ENCODE measurements around the gene FCGR1A. TPM values are rescaled to one million over a fixed set of nuclear protein-coding genes. Genes with fewer than 3 reads are reported as not detected.
"Not testable (repeated sequence)": the region's sequence is repeated elsewhere in the genome, so short reads cannot be mapped to it uniquely, and the experiment has no call there.

FCGR1A gene
- 0.59 TPM in 1 of 2 replicates, not detected in the other for total RNA-seq

DNA sequence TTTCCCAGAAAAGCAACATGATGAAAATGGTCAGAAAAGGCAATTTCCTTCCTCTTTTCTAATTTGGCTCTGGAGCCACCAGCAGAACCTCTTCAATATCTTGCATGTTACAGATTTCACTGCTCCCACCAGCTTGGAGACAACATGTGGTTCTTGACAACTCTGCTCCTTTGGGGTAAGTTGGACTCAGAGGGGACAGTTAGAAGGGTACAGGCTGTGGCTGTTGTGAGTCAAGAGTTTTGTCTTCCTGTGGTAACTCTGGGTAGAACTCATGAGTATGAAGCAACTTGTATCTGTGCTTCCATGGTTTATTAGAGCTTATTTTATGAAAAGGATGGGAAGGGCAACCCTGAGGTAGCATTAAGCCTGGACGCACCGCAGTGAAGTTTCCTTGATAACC is at the start of gene FCGR1A:
TSS of gene FCGR1A (plus strand) at position 95 of the 400 bp plus-strand sequence. CDS start at position 145, 50 bp downstream.
- H3K4me1 ChIP-seq (ENCODE audit: insufficient read depth, low read length); H3K27ac ChIP-seq (ENCODE audit: low read depth, low read length); H3K36me3 ChIP-seq (ENCODE audit: insufficient read depth, low read length); H3K27me3 ChIP-seq (ENCODE audit: insufficient read depth, low read length); H2AFZ ChIP-seq (ENCODE audit: low read length); H3K4me2 ChIP-seq (ENCODE audit: insufficient read depth, low read length); H3K9me3 ChIP-seq (ENCODE audit: low read depth, low read length); DNase-seq (ENCODE audit: insufficient read length, low spot score, missing footprints); H3K4me3 ChIP-seq (ENCODE audit: insufficient read depth, low read length); H4K20me1 ChIP-seq (ENCODE audit: insufficient read depth, low read length); H3K79me2 ChIP-seq (ENCODE audit: insufficient read depth, low read length): not testable (repeated sequence)

DNA sequence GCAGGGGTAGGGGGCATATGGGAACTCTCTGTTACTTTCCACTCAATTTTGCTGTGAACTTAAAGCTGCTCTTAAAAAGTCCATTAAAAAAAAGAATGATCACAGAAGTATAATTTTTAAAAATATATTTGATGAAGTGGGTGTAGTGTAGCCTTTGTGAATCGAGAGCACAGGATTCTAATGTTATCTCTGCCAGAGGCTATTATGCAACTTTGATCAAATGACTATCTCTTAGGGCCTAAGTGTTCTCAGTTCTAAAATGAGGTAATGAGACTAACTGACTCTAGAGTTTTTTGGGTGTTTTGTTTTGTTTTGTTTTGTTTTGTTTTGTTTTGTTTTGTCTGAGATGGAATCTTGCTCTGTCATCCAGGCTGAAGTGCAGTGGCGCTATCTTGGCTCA is 49.7 kb upstream of the FCGR1A start:
- H3K27me3 ChIP-seq (ENCODE audit: insufficient read depth, low read length); H3K4me2 ChIP-seq (ENCODE audit: insufficient read depth, low read length); H3K4me1 ChIP-seq (ENCODE audit: insufficient read depth, low read length); DNase-seq (ENCODE audit: insufficient read length, low spot score, missing footprints); H3K9me3 ChIP-seq (ENCODE audit: low read depth, low read length); H3K36me3 ChIP-seq (ENCODE audit: insufficient read depth, low read length); H3K79me2 ChIP-seq (ENCODE audit: insufficient read depth, low read length); H3K4me3 ChIP-seq (ENCODE audit: insufficient read depth, low read length); H2AFZ ChIP-seq (ENCODE audit: low read length); H4K20me1 ChIP-seq (ENCODE audit: insufficient read depth, low read length); H3K27ac ChIP-seq (ENCODE audit: low read depth, low read length): not testable (repeated sequence)

DNA sequence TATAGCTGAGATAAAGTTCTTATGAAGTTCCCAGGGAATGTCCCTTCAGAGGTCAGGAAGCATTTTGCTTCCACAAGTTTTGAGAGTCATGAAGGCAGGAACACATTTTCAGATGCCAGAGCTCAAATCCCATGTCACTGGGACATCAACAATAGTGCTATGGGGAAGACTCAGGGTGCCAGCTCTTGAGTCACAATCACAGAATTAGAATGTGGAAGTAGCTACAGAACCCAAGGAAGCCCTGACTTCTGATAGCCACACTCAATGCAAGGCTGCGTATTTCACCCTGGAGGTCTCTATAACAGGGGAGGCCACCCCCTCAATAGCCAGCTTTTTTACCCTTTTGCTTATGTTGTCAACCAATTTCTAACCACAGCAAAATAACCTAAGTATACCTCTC is 47.8 kb upstream of the FCGR1A start:
- H3K4me3 ChIP-seq (ENCODE audit: insufficient read depth, low read length); DNase-seq (ENCODE audit: insufficient read length, low spot score, missing footprints); H3K9me3 ChIP-seq (ENCODE audit: low read depth, low read length); H3K36me3 ChIP-seq (ENCODE audit: insufficient read depth, low read length); H3K4me1 ChIP-seq (ENCODE audit: insufficient read depth, low read length); H2AFZ ChIP-seq (ENCODE audit: low read length); H3K4me2 ChIP-seq (ENCODE audit: insufficient read depth, low read length); H3K27me3 ChIP-seq (ENCODE audit: insufficient read depth, low read length); H3K27ac ChIP-seq (ENCODE audit: low read depth, low read length); H4K20me1 ChIP-seq (ENCODE audit: insufficient read depth, low read length); H3K79me2 ChIP-seq (ENCODE audit: insufficient read depth, low read length): not testable (repeated sequence)

DNA sequence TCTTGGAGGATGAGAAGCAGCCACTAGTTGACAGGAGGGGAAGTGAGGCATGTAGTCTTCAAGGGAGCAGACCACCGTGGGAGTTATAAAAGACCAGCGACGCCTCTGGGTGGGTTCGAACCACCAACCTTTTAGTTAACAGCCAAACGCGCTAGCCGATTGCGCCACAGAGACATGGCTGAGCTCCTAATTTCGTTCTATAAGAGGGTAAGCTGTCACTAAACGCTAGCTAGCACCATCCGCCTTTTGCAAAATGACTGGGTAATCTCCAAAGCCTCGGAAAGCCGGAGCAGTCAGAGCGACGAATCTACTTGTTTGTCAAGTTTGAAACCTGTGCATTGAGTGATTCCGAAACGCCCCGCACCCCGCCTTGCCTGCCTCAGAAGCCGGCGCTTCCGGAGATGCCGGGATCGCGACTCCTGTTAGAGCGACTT is 42.3 kb upstream of the FCGR1A start:
- H4K20me1 ChIP-seq (ENCODE audit: insufficient read depth, low read length); H3K79me2 ChIP-seq (ENCODE audit: insufficient read depth, low read length); H3K4me1 ChIP-seq (ENCODE audit: insufficient read depth, low read length); H3K4me3 ChIP-seq (ENCODE audit: insufficient read depth, low read length); DNase-seq (ENCODE audit: insufficient read length, low spot score, missing footprints); H2AFZ ChIP-seq (ENCODE audit: low read length); H3K4me2 ChIP-seq (ENCODE audit: insufficient read depth, low read length); H3K36me3 ChIP-seq (ENCODE audit: insufficient read depth, low read length); H3K27me3 ChIP-seq (ENCODE audit: insufficient read depth, low read length); H3K9me3 ChIP-seq (ENCODE audit: low read depth, low read length); H3K27ac ChIP-seq (ENCODE audit: low read depth, low read length): not testable (repeated sequence)

DNA sequence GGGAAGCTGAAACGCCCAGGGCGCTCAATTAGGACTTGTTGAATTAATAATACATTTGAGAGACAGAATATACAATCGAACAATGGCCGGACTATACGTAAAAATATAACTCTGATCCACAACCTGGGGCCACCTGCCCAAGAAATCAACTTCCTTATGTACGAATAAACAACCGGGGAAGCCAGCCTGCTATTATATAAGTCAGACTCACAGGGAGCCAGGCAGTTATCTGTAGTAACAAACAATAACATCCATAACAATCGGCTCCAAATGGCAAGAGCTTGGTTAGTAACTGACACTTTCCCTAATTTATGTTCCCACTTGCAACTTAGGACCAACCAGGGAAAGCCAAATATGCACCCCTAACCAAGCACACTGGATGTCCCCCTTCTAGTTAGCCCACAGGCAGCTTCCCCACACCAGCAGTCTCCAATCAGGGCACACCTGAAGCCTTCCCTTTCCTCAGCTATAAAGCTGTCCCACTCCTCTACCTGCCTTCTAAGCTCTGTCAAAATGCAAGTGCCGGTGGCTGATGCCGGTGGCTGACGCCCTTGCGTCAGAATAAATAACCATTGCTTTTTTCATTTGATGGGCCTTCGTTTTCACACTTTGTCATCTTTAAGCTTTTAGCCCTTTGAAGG is 41.8 kb upstream of the FCGR1A start:
- H2AFZ ChIP-seq (ENCODE audit: low read length); H3K4me1 ChIP-seq (ENCODE audit: insufficient read depth, low read length); H3K4me3 ChIP-seq (ENCODE audit: insufficient read depth, low read length); DNase-seq (ENCODE audit: insufficient read length, low spot score, missing footprints); H4K20me1 ChIP-seq (ENCODE audit: insufficient read depth, low read length); H3K27ac ChIP-seq (ENCODE audit: low read depth, low read length); H3K79me2 ChIP-seq (ENCODE audit: insufficient read depth, low read length); H3K9me3 ChIP-seq (ENCODE audit: low read depth, low read length); H3K4me2 ChIP-seq (ENCODE audit: insufficient read depth, low read length); H3K36me3 ChIP-seq (ENCODE audit: insufficient read depth, low read length); H3K27me3 ChIP-seq (ENCODE audit: insufficient read depth, low read length): not testable (repeated sequence)

DNA sequence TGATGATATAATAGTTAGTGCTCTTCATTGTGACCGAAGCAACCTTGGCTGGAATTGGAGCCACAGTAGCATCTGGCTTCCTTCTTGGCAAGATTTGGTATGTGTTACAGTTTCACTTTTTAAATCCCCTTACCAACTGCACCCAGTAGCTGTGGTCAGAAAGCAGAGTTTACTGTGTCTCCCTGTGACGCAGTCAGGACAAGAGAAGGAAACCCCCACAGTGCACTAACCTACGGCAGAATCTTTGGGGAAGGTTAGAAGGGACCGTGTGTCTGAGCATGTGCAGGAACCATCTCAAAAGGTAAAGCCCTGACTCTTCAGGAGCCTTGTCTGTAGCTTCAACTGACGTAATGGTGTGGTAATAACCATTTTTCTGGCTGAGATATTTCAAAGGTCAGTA is 40.6 kb upstream of the FCGR1A start:
- not testable (repeated sequence) for H3K27ac ChIP-seq (ENCODE audit: low read depth, low read length); H2AFZ ChIP-seq (ENCODE audit: low read length); H3K4me1 ChIP-seq (ENCODE audit: insufficient read depth, low read length); H3K4me3 ChIP-seq (ENCODE audit: insufficient read depth, low read length); H3K36me3 ChIP-seq (ENCODE audit: insufficient read depth, low read length); H3K4me2 ChIP-seq (ENCODE audit: insufficient read depth, low read length); H3K27me3 ChIP-seq (ENCODE audit: insufficient read depth, low read length); H3K79me2 ChIP-seq (ENCODE audit: insufficient read depth, low read length); H3K9me3 ChIP-seq (ENCODE audit: low read depth, low read length); H4K20me1 ChIP-seq (ENCODE audit: insufficient read depth, low read length); DNase-seq (ENCODE audit: insufficient read length, low spot score, missing footprints)

DNA sequence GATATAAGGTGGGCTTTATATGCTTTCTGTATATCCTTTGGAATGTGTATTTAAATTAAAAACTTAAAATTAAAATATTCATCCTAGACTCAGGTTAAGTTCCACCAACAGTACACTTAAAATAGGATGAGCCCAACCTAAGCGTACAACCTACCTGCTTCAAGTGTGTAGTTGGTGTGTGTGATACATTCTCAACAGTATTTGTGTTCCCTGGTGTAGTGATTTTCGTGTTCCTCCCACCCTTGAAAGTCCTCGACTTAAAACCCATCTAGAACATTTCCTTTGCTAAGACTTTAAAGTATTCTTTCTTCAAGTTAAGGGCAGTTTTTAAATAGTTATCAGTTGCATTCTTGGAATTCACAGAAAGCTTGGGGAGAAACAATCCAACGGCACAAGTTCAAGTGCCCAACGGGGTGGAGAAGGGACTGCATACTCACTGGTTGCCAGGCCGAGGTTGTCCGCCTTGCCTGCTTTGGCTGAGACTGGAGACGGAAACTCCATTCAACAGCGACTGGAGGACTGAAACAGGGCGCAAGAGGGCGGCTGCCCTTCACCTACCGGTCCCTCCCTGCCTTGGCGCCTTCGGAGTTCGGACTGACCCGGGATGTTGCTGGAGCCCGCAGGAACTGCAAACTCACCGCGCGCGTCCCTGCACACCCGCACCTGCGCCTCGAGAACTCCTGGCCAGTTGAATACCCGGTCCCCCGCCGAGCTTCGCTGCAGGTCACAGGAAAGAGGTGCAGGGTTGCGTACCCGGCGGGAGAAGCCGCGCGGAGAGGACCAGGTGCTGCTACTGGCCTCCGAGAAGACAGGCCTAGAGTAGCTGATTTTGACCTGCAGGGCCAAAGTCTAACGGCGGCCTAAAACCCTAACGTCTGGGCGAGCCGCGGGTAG is 35.8 kb upstream of the FCGR1A start:
- H4K20me1 ChIP-seq (ENCODE audit: insufficient read depth, low read length); H3K36me3 ChIP-seq (ENCODE audit: insufficient read depth, low read length); H3K27ac ChIP-seq (ENCODE audit: low read depth, low read length); DNase-seq (ENCODE audit: insufficient read length, low spot score, missing footprints); H3K79me2 ChIP-seq (ENCODE audit: insufficient read depth, low read length); H3K9me3 ChIP-seq (ENCODE audit: low read depth, low read length); H3K4me2 ChIP-seq (ENCODE audit: insufficient read depth, low read length); H3K4me1 ChIP-seq (ENCODE audit: insufficient read depth, low read length); H3K4me3 ChIP-seq (ENCODE audit: insufficient read depth, low read length); H3K27me3 ChIP-seq (ENCODE audit: insufficient read depth, low read length); H2AFZ ChIP-seq (ENCODE audit: low read length): not testable (repeated sequence)

DNA sequence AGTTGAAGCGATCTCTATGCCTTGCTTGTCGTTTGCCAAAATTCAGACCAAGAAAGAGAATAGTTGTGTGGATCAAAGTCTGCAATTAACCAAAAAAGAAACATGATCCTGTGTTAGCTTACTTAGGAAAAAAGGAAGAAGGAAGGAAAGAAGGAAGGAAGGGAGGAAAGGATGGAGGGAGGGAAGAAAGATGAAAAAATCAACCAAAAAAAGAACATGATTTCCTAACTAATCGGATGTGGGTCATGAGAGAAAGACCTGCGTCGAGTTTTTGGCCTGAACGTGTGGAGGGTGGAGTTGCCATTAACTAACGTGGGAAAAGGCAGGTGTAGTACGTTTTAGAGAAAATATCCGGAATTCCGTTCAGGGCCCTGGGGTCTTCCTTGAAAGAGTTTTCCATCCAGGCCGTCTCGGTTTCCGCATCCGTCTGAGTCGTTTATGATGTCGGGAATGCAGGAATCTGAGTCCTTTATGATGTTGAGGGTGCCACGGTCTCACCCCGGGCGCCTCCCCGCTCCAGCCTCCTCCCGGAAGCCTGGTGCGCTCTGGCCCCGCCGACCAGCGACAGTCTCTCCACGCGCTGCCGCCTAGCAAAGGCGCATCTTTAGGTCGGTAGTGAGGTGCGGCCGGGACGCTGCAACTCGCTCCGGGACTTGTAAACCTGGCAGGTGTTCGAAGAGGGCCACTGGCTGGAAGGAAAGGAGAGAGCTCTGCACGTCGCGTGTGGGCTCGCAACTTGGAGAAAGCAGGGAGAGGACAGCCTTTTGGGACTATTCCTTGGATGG is 34.9 kb upstream of the FCGR1A start:
- H3K4me1 ChIP-seq (ENCODE audit: insufficient read depth, low read length); H3K27me3 ChIP-seq (ENCODE audit: insufficient read depth, low read length); H3K36me3 ChIP-seq (ENCODE audit: insufficient read depth, low read length); H4K20me1 ChIP-seq (ENCODE audit: insufficient read depth, low read length); H3K9me3 ChIP-seq (ENCODE audit: low read depth, low read length); H3K79me2 ChIP-seq (ENCODE audit: insufficient read depth, low read length); H3K27ac ChIP-seq (ENCODE audit: low read depth, low read length); DNase-seq (ENCODE audit: insufficient read length, low spot score, missing footprints); H3K4me3 ChIP-seq (ENCODE audit: insufficient read depth, low read length); H3K4me2 ChIP-seq (ENCODE audit: insufficient read depth, low read length); H2AFZ ChIP-seq (ENCODE audit: low read length): not testable (repeated sequence)
